Measurements from ENCODE around the gene PITRM1.

DNA sequence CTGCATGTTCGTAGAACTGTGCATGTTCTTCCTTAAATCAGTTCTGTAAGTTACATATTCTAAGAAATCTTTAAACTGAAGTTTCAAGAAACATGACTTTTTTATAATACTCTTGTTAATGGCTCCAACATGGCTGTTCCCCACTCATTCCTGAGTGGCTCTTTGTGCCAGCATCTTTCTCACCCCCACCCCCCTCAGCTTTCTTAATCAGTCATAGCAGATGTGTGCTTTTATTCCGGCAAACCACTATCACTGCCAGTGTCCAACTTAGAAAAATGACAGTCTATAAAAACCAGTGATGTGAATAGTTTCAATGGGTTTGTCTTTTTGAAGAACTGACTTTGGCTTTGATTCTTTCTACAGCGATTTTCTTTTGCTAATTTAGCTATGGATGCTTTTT lies 37.6 kb downstream of the PITRM1 start:
- no peak for TF ChIP-seq CTCF (IDR thresholded peaks at IDR 0.05; ENCODE audit: insufficient read depth, low read length)
- TF ChIP-seq REST (IDR thresholded peaks at IDR 0.05; ENCODE audit: insufficient replicate concordance, low read depth), result no peak
- no peak for TF ChIP-seq POLR2AphosphoS5 (IDR thresholded peaks at IDR 0.05; ENCODE audit: low read depth)
- TF ChIP-seq SPI1 (IDR thresholded peaks at IDR 0.05; ENCODE audit: borderline replicate concordance, low read depth), result no peak
